LNCAP (cell line): Measurements from ENCODE around the gene REEP3.

Source experiments
- CTCF ChIP-seq: fragments of 450-650 bp; IDR thresholded peaks from 2 replicates; pipeline ENCODE4 v1.5.1; 2017; ENCODE audit warnings: mild to moderate bottlenecking

REEP3 gene

GRCh38 chr10:63573068-63573697, 52.0 kb downstream of the REEP3 start:
- no peak for TF ChIP-seq CTCF

- no peak for TF ChIP-seq CTCF
These were observed 52.8 kb downstream of the REEP3 start for GRCh38 chr10:63574011-63574410.

- no peak for TF ChIP-seq CTCF
These were observed 55.3 kb downstream of the REEP3 start for GRCh38 chr10:63576501-63576900.

GRCh38 chr10:63578501-63578900, 57.3 kb downstream of the REEP3 start:
- no peak for TF ChIP-seq CTCF

- TF ChIP-seq CTCF, result no peak
These were observed 58.3 kb downstream of the REEP3 start for GRCh38 chr10:63579371-63580014.

- TF ChIP-seq CTCF, result no peak
These were observed 61.5 kb downstream of the REEP3 start for GRCh38 chr10:63582690-63583089.

GRCh38 chr10:63583397-63583796, 62.2 kb downstream of the REEP3 start:
- no peak for TF ChIP-seq CTCF
